Right lobe of liver (tissue), 6 donors: ENCODE measurements around the gene PCNX4. TPM values are rescaled to one million over a fixed set of nuclear protein-coding genes. Genes with fewer than 3 reads are reported as not detected.

Experiments used
- ATAC-seq, 4 donors: fragments of 200-7000 bp; cut with Tn5 transposase; one replicate each; pipeline ENCODE4 v1.9.1; 2020; ENCODE audit warnings: mild to moderate bottlenecking in 4 of 4, moderate library complexity in 4 of 4
- DNase-seq, 3 donors: peaks; one replicate each; pipeline ENCODE4 v3.0.0-alpha.2; 2020
- H3K27ac ChIP-seq, 3 donors: fragments of 200-600 bp; one replicate each; pipeline ENCODE4 v1.8.0; 2022
- H3K27me3 ChIP-seq, 2 donors: fragments of 200-600 bp; one replicate each; pipeline ENCODE4 v1.8.0; 2022
- H3K36me3 ChIP-seq, 4 donors: fragments of 200-600 bp; sonication (generic) in 1 of 4; one replicate each; pipeline versions ENCODE4 v1.5.1 to v1.8.0; 2017 to 2022; ENCODE audit warnings: control low read depth in 1 of 4
- H3K4me1 ChIP-seq, 4 donors: fragments of 200-600 bp; sonication (generic) in 1 of 4; one replicate each; pipeline versions ENCODE4 v1.5.1 to v1.8.0; 2017 to 2022; ENCODE audit warnings: control low read depth in 1 of 4
- H3K4me3 ChIP-seq, 3 donors: fragments of 200-600 bp; one replicate each; pipeline ENCODE4 v1.8.0; 2022
- H3K9me3 ChIP-seq, 4 donors: fragments of 200-600 bp; sonication (generic) in 1 of 4; one replicate each; pipeline versions ENCODE4 v1.5.1 to v1.8.0; 2017 to 2022; ENCODE audit warnings: control low read depth in 1 of 4
- CTCF ChIP-seq, 4 donors: fragments of 200-600 bp in 3 of 4; fragments of 450-650 bp in 1 of 4; IDR thresholded peaks; one replicate each; pipeline versions ENCODE4 v1.5.1 to v1.8.0; 2016 to 2022; ENCODE audit warnings: antibody characterized with exemption in 4 of 4, mild to moderate bottlenecking in 2 of 4
- POLR2A ChIP-seq: fragments of 450-650 bp; IDR thresholded peaks from one replicate; pipeline ENCODE4 v1.6.1; 2017; ENCODE audit warnings: antibody characterized with exemption, mild to moderate bottlenecking
- WGBS: methylation state at CpG from one replicate; pipeline ENCODE4 v1.1.6; 2018; ENCODE audit warnings: low coverage, low lambda C conversion rate; ENCODE audit not compliant: insufficient coverage; ENCODE audit errors: missing lambda C conversion rate; 5-methylcytosine and 5-hydroxymethylcytosine counted together
- intact Hi-C, 2 donors: fragments of 100-400 bp; cut with DNase I; formaldehyde crosslinking; loops; one replicate each; pipeline versions ENCODE4 v1.11.2 to v1.14.1; 2022
- total RNA-seq, 6 experiments: library from RNA; depleted of rRNA in 2 of 6; stranded (reverse); fragments of >200 nt in 2 of 6; fragmentation: NEBNext Ultra II Directional in 3 of 6; extraction: Animal tissue kit (Norgen Biotek cat#: 25700) in 3 of 6; gene quantifications; one replicate each; pipeline versions ENCODE4 v1.1.0 to v1.2.4, GENCODE V29; 2016 to 2023
- donor health status: DM: no; HTN: yes; CAD: no.
- donor health status: DM: no; HTN: no; CAD: no.
- donor health status: DM: no; HTN: no; CAD: no.
- donor health status: DM: no; HTN: yes; CAD: no.
- donor health status: DM: no; HTN: yes; CAD: no.

Gene PCNX4
- total RNA-seq, 6 experiments from 2014 or later, result 14.2 to 36.4 (median 17.8) TPM

GRCh38 chr14:60125918-60126317 is 34.2 kb downstream of the PCNX4 start:
- no peak for DNase-seq
- no peak for ATAC-seq
- no peak overlapping the region for H3K27ac ChIP-seq
- H3K9me3 ChIP-seq, result no peaks in the 10 kb centered on the region
- no peaks in the 10 kb centered on the region for H3K27me3 ChIP-seq
- TF ChIP-seq POLR2A (no peak), CTCF (IDR thresholded peaks at IDR 0.05) (no peak)
- no peaks in the 10 kb centered on the region for H3K4me1 ChIP-seq
- peaks cover 0 to 33% (median 15%) of the 10 kb centered on the region in 4 donors for H3K36me3 ChIP-seq
- intact Hi-C loops, result no loop called here
- no peak overlapping the region for H3K4me3 ChIP-seq

- no peak for DNase-seq
- Histone ChIP-seq H3K9me3 (no peaks in the 10 kb centered on the region), H3K27ac (no peak overlapping the region), H3K27me3 (no peaks in the 10 kb centered on the region), H3K4me3 (no peak overlapping the region), H3K4me1 (no peaks in the 10 kb centered on the region), H3K36me3 (no peaks in the 10 kb centered on the region)
- ATAC-seq, result no peak
- TF ChIP-seq CTCF (IDR thresholded peaks at IDR 0.05) (no peak), POLR2A (no peak)
- 90% methylated on average over 2 of the region's 2 CpGs for WGBS
- intact Hi-C loops, result no loop called here
These were observed 41.8 kb downstream of the PCNX4 start for GRCh38 chr14:60133487-60133886.

GRCh38 chr14:60134702-60135101 is 43.0 kb downstream of the PCNX4 start:
- no peaks in the 10 kb centered on the region for H3K36me3 ChIP-seq
- no peak overlapping the region for H3K4me3 ChIP-seq
- 92% methylated on average over 3 of the region's 3 CpGs for WGBS
- ATAC-seq (no peak), DNase-seq (no peak)
- no peaks in the 10 kb centered on the region for H3K27me3 ChIP-seq
- H3K4me1 ChIP-seq, result no peaks in the 10 kb centered on the region
- H3K27ac ChIP-seq, result no peak overlapping the region
- TF ChIP-seq POLR2A, result no peak
- no peak for TF ChIP-seq CTCF (IDR thresholded peaks at IDR 0.05)
- intact Hi-C loops, result no loop called here
- H3K9me3 ChIP-seq, result no peaks in the 10 kb centered on the region

- WGBS, result 10% methylated on average over 3 of the region's 3 CpGs
These were observed 60.0 kb downstream of the PCNX4 start for GRCh38 chr14:60151715-60152114.

More at GRCh38 chr14:60151715-60152114, 60.0 kb downstream of the PCNX4 start:
- H3K27me3 ChIP-seq, result no peaks in the 10 kb centered on the region
- no peak for TF ChIP-seq POLR2A
- no peak for TF ChIP-seq CTCF (IDR thresholded peaks at IDR 0.05)
- peak; percentile 80 to 97 (median 85) for ATAC-seq
- H3K4me1 ChIP-seq, result peaks cover 0 to 5% (median 0%) of the 10 kb centered on the region in 4 donors
- DNase-seq, result peak; percentile 59 to 74 (median 62)
- no peak overlapping the region for H3K4me3 ChIP-seq
- intact Hi-C loops, result no loop called here
- H3K27ac ChIP-seq, result peak overlapping the region in 1 of 3 donors; percentile 10
- peaks cover 0 to 15% (median 2%) of the 10 kb centered on the region in 4 donors for H3K36me3 ChIP-seq
- H3K9me3 ChIP-seq, result no peaks in the 10 kb centered on the region
